ENCODE data around the gene OPCML. TPM values are rescaled to one million over a fixed set of nuclear protein-coding genes. Genes with fewer than 3 reads are reported as not detected.

The OPCML gene
- total RNA-seq, 2 experiments from 2014 or later, result not detected

DNA sequence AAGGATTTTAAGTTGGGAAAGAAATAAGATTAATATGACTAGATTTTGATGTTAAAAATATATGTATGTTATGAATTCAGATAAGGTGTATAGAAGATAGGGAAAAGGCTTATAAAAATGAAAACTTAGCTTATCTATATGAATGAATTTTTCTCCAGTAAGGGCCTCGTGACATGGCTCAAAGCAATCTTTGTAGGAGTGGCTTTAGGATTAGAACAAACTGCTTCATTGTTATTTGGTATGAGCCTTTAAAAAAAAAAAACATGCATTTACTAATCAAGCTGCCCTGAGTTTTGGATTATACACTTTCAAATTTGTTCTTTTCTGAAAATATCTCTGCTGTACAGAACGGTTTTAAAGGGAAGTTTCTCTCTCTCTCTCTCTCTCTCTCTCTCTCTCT is 905.9 kb downstream of the OPCML start:
- Mint-ChIP-seq H3K27ac (no peak overlapping the region), H3K27me3 (no peaks in the 10 kb centered on the region), H3K4me3 (no peak overlapping the region), H3K4me1 (ENCODE audit: low read depth) (no peaks in the 10 kb centered on the region), H3K9me3 (no peaks in the 10 kb centered on the region), H3K36me3 (no peaks in the 10 kb centered on the region)
- ChIA-PET CTCF (no interaction called here), POLR2A (no interaction called here)
- DNase-seq, result no peak
- intact Hi-C loops (cut with micrococcal nuclease), result no loop called here

DNA sequence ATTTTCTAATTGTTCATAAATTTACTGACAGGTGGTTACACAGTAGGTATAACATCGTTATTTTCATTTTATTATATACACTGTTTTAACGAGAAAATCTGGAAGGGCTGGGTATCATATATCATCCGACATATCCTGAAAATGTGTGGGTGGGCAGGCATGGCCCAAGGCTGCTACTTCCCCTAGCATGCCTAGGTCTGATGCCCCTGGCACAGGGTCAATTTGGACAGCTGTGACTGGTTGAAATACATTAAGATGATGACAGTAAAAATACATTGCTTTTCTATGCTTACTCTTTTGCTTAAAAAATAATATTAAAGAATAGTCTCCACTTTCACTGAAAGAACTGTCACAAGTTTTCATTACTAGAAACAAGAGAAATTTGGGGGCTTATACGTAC is 908.8 kb downstream of the OPCML start:
- intact Hi-C loops (cut with micrococcal nuclease), result no loop called here
- CTCF ChIA-PET, result no interaction called here
- no peak for DNase-seq
- Mint-ChIP-seq H3K9me3 (peaks cover 8% of the 10 kb centered on the region), H3K36me3 (no peaks in the 10 kb centered on the region), H3K27me3 (no peaks in the 10 kb centered on the region), H3K4me1 (ENCODE audit: low read depth) (no peaks in the 10 kb centered on the region), H3K27ac (no peak overlapping the region), H3K4me3 (no peak overlapping the region)
- POLR2A ChIA-PET, result no interaction called here

DNA sequence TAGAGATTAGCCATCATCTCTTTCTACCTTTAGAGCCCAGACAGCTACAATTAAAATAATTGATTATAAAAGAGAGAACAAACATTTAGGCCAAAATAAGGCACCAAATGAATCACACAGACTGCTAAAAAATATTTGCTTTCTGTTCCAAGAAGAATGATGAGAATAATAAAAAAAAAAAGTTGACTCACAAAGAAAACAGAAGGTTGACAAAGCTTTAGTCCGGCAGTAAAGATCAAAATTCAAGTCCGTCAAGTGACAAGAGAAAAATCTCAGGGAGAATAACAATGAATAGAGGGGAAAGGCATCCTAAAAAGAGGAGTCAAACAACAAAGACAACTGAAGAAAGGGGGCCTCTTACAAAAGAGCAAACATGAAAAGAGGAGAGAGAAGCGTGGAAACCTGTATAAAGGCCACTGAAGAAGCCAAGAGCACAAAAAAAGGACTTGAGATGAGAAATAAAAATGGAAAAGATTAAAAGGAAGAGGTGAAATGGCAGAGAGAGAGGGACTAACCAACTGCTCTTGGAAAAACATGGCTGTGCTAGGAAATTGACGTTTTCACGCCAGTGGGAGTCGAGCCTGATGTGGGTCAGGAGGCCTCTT is 910.2 kb downstream of the OPCML start:
- ChIA-PET POLR2A (no interaction called here), CTCF (interaction anchor here (1.2 kb wide), 1 partner anchor 17 kb away, joined by 4 read pairs; no protein-coding TSS in a partner anchor)
- Mint-ChIP-seq H3K36me3 (no peaks in the 10 kb centered on the region), H3K4me3 (no peak overlapping the region), H3K27ac (no peak overlapping the region), H3K4me1 (ENCODE audit: low read depth) (no peaks in the 10 kb centered on the region), H3K9me3 (peaks cover 8% of the 10 kb centered on the region), H3K27me3 (no peaks in the 10 kb centered on the region)
- DNase-seq, result no peak
- intact Hi-C loops (cut with micrococcal nuclease), result no loop called here

DNA sequence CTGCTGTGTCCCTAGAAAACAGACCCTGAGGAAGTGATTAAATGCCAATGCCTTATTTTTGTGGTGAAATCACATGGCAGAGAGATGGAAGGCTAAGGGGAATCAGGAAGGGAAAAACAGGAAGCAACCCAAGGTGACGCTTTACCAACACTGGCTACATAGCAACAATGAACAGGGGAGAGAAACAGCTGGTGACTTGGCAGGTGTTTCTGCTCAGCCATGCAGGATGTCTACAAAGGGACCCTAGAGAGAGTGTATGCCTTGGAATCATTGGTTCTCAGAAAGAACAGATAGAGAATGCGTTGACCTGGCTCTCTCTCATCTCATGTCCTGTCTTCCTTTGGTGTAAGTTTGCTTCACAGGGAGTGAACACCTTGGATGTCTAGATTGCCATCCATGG is 911.9 kb downstream of the OPCML start:
- intact Hi-C loops (cut with micrococcal nuclease), result no loop called here
- CTCF ChIA-PET, result no interaction called here
- H3K4me3 Mint-ChIP-seq, result no peak overlapping the region
- H3K27me3 Mint-ChIP-seq, result no peaks in the 10 kb centered on the region
- H3K4me1 Mint-ChIP-seq (ENCODE audit: low read depth), result no peaks in the 10 kb centered on the region
- DNase-seq, result no peak
- no peaks in the 10 kb centered on the region for H3K36me3 Mint-ChIP-seq
- POLR2A ChIA-PET, result no interaction called here
- no peak overlapping the region for H3K27ac Mint-ChIP-seq
- H3K9me3 Mint-ChIP-seq, result peaks cover 8% of the 10 kb centered on the region

DNA sequence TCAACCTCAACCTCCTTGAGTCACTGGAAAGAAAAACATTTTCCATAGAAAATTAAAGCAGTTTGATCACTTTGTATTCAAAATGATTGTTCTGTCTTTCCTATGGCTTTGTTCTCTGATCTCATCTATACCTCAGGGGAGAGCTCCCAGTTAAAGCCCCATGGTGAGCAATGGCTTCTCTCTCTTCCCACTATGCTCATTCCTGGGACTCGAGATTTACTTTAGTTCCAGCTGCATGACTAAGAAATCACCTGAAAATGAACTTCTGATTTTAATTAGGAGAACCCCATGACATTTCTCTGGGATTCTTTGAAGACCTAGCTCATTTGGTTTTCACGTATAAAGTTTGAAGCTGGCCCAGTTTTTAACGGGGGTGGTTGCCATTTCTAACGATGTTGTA is 921.5 kb downstream of the OPCML start:
- POLR2A ChIA-PET, result no interaction called here
- CTCF ChIA-PET, result no interaction called here
- H3K36me3 Mint-ChIP-seq, result no peaks in the 10 kb centered on the region
- H3K4me1 Mint-ChIP-seq (ENCODE audit: low read depth), result no peaks in the 10 kb centered on the region
- intact Hi-C loops (cut with micrococcal nuclease), result no loop called here
- H3K27me3 Mint-ChIP-seq, result no peaks in the 10 kb centered on the region
- DNase-seq, result no peak
- no peak overlapping the region for H3K27ac Mint-ChIP-seq
- H3K4me3 Mint-ChIP-seq, result no peak overlapping the region
- no peaks in the 10 kb centered on the region for H3K9me3 Mint-ChIP-seq

DNA sequence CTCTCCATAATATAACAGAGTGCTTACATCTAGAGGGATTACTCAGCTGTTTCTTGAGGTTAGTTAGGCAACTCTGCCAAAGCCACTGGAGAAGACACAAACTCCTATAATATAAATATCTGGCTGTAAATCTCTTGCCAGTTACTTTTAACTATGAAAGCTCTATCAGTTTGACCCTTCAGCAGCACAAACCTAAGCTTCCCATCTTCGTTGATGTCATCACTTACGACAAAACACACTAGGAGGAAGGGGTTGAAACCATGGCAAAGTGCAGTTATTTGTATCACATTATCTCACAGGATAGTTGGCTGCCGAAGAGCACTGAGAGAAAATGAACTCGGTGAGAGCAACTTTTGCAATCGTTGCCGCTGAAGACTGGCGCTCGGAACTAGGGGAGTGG is 922.1 kb downstream of the OPCML start:
- DNase-seq, result no peak

DNA sequence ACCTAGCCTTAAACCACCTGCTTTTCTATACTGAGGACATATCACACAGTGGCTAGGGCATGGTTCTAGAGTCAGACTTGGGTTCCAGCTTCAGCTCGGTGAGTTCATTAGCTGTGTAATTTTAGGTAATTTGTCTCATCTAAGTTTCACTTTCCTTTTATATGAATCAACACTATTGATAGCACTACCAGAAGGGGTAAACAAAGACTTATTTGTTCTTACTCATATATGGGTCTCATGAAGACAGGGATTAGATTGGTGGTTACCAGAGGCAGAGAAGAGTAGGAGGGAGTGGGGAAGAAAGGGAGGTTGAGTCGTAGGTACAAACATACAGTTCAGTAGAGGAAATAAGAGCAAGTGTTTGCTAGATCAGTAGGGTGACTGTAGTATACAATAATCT is 924.7 kb downstream of the OPCML start:
- Mint-ChIP-seq H3K4me1 (ENCODE audit: low read depth) (no peaks in the 10 kb centered on the region), H3K27ac (no peak overlapping the region), H3K27me3 (no peaks in the 10 kb centered on the region), H3K9me3 (no peaks in the 10 kb centered on the region), H3K36me3 (no peaks in the 10 kb centered on the region), H3K4me3 (no peak overlapping the region)
- ChIA-PET CTCF (no interaction called here), POLR2A (no interaction called here)
- intact Hi-C loops (cut with micrococcal nuclease), result no loop called here
- DNase-seq, result no peak

More for the DNA sequence above, 922.1 kb downstream of the OPCML start:
- ChIA-PET CTCF (no interaction called here), POLR2A (no interaction called here)
- H3K27ac Mint-ChIP-seq, result no peak overlapping the region
- H3K9me3 Mint-ChIP-seq, result no peaks in the 10 kb centered on the region
- H3K4me1 Mint-ChIP-seq (ENCODE audit: low read depth), result no peaks in the 10 kb centered on the region
- H3K4me3 Mint-ChIP-seq, result no peak overlapping the region
- intact Hi-C loops (cut with micrococcal nuclease), result no loop called here
- no peaks in the 10 kb centered on the region for H3K27me3 Mint-ChIP-seq
- H3K36me3 Mint-ChIP-seq, result no peaks in the 10 kb centered on the region

DNA sequence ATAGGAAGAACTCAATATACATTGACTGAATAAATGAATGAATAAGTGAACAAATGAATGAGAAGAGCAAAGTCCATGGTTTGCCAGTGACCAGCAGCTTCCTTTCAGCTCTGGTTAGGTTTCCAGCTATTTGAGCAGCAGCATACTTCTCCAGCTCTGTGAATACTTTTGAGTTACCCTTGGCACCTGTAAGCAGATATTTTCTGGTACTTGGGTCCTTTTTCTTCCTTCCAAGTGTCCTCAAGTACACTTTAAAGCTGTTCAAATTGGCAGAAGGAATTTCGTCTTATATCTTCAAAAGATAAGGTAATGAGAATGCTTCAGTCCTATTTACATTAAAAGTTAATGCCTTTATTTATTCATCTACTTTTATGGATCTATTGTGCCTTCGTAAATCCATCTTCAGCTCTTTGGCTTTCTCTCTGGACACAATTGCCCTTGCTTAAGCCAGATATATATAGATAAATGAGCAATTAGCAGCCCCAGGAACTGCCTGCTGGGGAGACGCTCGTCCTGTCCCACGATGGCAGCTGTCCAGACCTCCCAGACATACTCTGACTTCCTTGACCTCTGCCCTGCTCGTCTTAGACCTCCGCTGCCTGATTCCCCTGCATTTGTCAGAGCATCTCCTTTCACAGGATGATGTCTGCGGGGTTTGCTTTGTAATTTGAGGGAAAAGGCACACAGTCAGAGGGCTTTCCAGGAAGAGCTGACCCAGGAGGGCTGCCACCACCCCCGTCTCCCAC is 926.3 kb downstream of the OPCML start:
- H3K9me3 Mint-ChIP-seq, result no peaks in the 10 kb centered on the region
- intact Hi-C loops (cut with micrococcal nuclease), result no loop called here
- no peaks in the 10 kb centered on the region for H3K27me3 Mint-ChIP-seq
- H3K27ac Mint-ChIP-seq, result no peak overlapping the region
- no peaks in the 10 kb centered on the region for H3K4me1 Mint-ChIP-seq (ENCODE audit: low read depth)
- ChIA-PET CTCF (no interaction called here), POLR2A (no interaction called here)
- H3K4me3 Mint-ChIP-seq, result no peak overlapping the region
- DNase-seq, result no peak
- no peaks in the 10 kb centered on the region for H3K36me3 Mint-ChIP-seq

DNA sequence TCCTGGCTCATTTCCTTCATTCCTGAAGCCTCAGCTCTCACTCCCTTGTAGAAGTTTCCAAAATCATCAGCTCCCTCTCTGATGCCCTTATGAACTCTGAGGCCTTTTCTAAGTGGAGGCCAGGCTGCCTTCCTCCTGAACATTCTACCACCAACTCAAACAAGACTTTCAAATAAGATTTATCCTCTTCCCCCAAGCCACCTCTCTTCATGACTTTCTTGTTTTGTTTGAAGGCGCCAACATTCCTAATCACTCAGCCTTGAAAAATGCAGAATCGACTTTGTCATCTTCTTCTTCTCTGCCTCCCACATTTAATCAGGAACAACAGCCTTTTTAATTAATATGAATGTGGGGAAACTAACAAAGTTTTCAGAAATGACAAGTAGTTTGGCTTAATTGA is 927.9 kb downstream of the OPCML start:
- H3K36me3 Mint-ChIP-seq, result no peaks in the 10 kb centered on the region
- no peaks in the 10 kb centered on the region for H3K4me1 Mint-ChIP-seq (ENCODE audit: low read depth)
- DNase-seq, result no peak
- no peak overlapping the region for H3K27ac Mint-ChIP-seq
- intact Hi-C loops (cut with micrococcal nuclease), result no loop called here
- POLR2A ChIA-PET, result no interaction called here
- CTCF ChIA-PET, result no interaction called here
- no peaks in the 10 kb centered on the region for H3K9me3 Mint-ChIP-seq
- H3K4me3 Mint-ChIP-seq, result no peak overlapping the region
- H3K27me3 Mint-ChIP-seq, result no peaks in the 10 kb centered on the region

DNA sequence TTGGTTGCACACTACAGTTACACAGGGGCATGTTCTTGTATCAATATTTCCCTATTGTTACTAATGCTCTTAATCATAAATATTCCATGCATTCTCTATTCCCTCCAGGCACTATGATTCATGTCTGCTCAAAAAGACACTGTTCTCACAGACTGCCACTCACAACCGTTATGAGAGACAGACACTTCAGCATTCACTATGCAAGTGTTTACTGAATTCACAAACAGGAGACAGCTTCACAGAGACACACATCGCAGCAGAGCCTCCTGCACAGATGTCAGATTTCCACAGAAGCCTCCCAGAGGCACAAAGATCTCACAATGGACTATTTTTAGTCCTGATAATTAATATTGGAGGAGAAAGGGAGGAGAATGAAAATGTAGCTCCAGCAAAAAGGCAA is 930.4 kb downstream of the OPCML start:
- intact Hi-C loops (cut with micrococcal nuclease), result no loop called here
- no peak overlapping the region for H3K4me3 Mint-ChIP-seq

DNA sequence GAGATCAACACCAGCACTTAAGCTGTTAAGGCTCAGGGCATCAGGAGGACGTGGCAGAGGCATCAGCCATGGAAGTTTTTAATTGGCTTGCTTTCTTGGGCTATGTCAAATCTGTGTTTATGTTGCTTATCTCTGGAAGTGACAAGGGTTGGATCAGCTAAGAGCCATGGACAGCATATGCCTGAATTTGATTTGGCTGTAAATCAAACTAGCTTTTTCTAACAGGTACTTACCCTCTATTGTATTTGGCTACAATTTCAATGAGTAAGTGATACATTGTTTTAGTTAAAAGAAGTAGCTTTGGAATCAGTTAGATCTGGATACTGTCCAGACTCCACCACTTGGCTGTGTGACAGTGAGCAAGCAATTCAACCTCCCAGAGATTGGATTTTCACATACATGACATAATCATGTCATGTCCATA is 936.6 kb downstream of the OPCML start:
- Mint-ChIP-seq H3K27ac (no peak overlapping the region), H3K9me3 (no peaks in the 10 kb centered on the region), H3K27me3 (no peaks in the 10 kb centered on the region), H3K36me3 (no peaks in the 10 kb centered on the region), H3K4me3 (no peak overlapping the region), H3K4me1 (ENCODE audit: low read depth) (no peaks in the 10 kb centered on the region)
- no peak for DNase-seq
- POLR2A ChIA-PET, result no interaction called here
- CTCF ChIA-PET, result no interaction called here
- intact Hi-C loops (cut with micrococcal nuclease), result no loop called here

More for the DNA sequence above, 930.4 kb downstream of the OPCML start:
- DNase-seq, result no peak
- Mint-ChIP-seq H3K36me3 (no peaks in the 10 kb centered on the region), H3K27ac (no peak overlapping the region), H3K27me3 (no peaks in the 10 kb centered on the region), H3K4me1 (ENCODE audit: low read depth) (no peaks in the 10 kb centered on the region), H3K9me3 (no peaks in the 10 kb centered on the region)
- ChIA-PET POLR2A (no interaction called here), CTCF (no interaction called here)

DNA sequence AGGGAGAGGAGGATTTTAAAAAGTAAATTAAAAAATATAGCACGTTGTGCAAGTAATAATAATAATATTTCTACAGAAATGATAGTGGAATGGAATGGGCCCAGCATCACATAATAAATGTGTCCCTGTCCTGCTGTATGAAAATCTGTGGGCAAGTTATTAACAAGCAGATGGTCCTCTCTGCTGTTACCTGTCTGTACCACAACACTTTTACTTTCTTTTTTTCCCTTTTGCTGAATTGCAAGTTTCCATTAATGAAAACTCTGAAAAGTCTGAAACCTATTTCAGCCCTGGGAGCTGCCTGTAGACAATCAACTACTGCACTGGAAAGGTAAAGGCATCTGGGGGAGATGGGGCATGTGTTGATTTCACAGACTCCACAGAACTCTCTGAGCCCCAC is 937.1 kb downstream of the OPCML start:
- Mint-ChIP-seq H3K4me1 (ENCODE audit: low read depth) (no peaks in the 10 kb centered on the region), H3K36me3 (no peaks in the 10 kb centered on the region), H3K9me3 (no peaks in the 10 kb centered on the region), H3K27ac (no peak overlapping the region), H3K4me3 (no peak overlapping the region), H3K27me3 (no peaks in the 10 kb centered on the region)
- intact Hi-C loops (cut with micrococcal nuclease), result no loop called here
- ChIA-PET POLR2A (no interaction called here), CTCF (no interaction called here)
- no peak for DNase-seq

DNA sequence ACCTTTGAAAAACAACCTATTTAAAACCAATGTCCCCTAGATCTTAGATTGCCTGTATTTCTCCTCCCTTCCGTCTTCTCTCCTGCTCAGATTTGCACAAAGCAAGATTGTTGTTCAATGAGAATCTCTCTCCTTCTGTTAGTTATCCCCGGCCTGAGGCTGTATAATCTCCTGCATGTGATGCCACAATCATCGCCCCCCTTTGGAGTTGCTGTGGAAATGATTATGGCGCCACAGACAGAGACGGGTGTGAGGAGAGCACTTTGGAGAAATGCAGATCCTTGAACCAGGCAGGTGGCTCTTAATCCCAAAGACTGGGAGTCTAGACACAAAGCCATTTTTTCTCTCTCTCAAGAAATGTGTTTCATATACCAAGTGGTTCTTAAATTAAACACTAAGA is 941.3 kb downstream of the OPCML start:
- intact Hi-C loops (cut with micrococcal nuclease), result no loop called here
- ChIA-PET POLR2A (no interaction called here), CTCF (no interaction called here)
- Mint-ChIP-seq H3K27me3 (no peaks in the 10 kb centered on the region), H3K27ac (no peak overlapping the region), H3K4me1 (ENCODE audit: low read depth) (no peaks in the 10 kb centered on the region), H3K9me3 (no peaks in the 10 kb centered on the region), H3K36me3 (no peaks in the 10 kb centered on the region), H3K4me3 (no peak overlapping the region)
- DNase-seq, result no peak

Measured in activated CD4-positive, alpha-beta memory T cell treated with anti-CD3 and anti-CD28 coated beads for 36 hours (primary cell).